H9 (cell line): ENCODE results near the gene RAB31. TPM values are rescaled to one million over a fixed set of nuclear protein-coding genes. Genes with fewer than 3 reads are reported as not detected.

Source experiments
- DNase-seq: peaks from one replicate; pipeline ENCODE4 v3.0.0-alpha.2; 2017
- H2AFZ ChIP-seq: one replicate; pipeline ENCODE4 v1.6.1; 2013; ENCODE audit warnings: mild to moderate bottlenecking, low read length, control low read depth, moderate library complexity
- H2AK5ac ChIP-seq: 2 replicates; pipeline ENCODE4 v1.6.1; 2013; ENCODE audit warnings: low read length, control low read depth, mixed read lengths; ENCODE audit not compliant: insufficient read length
- H2BK120ac ChIP-seq: one replicate; pipeline ENCODE4 v1.6.1; 2013; ENCODE audit warnings: low read depth, mild to moderate bottlenecking, low read length, control low read depth, inconsistent platforms; ENCODE audit not compliant: poor library complexity, severe bottlenecking
- H2BK12ac ChIP-seq: 2 replicates; pipeline ENCODE4 v1.6.1; 2013; ENCODE audit warnings: low read length, control low read depth, mixed read lengths, low read depth; ENCODE audit not compliant: insufficient read length
- H2BK15ac ChIP-seq: 2 replicates; pipeline ENCODE4 v1.6.1; 2013; ENCODE audit warnings: low read depth, low read length, control low read depth
- H2BK20ac ChIP-seq: one replicate; pipeline ENCODE4 v1.6.1; 2013; ENCODE audit warnings: low read depth, mild to moderate bottlenecking, low read length, control low read depth, inconsistent platforms; ENCODE audit not compliant: poor library complexity, severe bottlenecking
- H2BK5ac ChIP-seq: 2 replicates; pipeline ENCODE4 v1.6.1; 2013; ENCODE audit warnings: low read length, control low read depth, mixed read lengths; ENCODE audit not compliant: insufficient read length
- H3K14ac ChIP-seq: 2 replicates; pipeline ENCODE4 v1.6.1; 2013; ENCODE audit warnings: low read length, control low read depth; ENCODE audit not compliant: insufficient read depth
- H3K18ac ChIP-seq: 2 replicates; pipeline ENCODE4 v1.6.1; 2013; ENCODE audit warnings: low read depth, mild to moderate bottlenecking, mixed read lengths, low read length, control low read depth; ENCODE audit not compliant: insufficient read length
- H3K23ac ChIP-seq: 2 replicates; pipeline ENCODE4 v1.6.1; 2013; ENCODE audit warnings: low read length, control low read depth, mixed read lengths, low read depth; ENCODE audit not compliant: insufficient read length
- H3K23me2 ChIP-seq: 2 replicates; pipeline ENCODE4 v1.6.1; 2013; ENCODE audit warnings: low read depth, mild to moderate bottlenecking, mixed read lengths, low read length, control low read depth; ENCODE audit not compliant: insufficient read length, poor library complexity, severe bottlenecking
- H3K27ac ChIP-seq: 2 replicates; pipeline ENCODE4 v1.5.1; 2013; ENCODE audit warnings: low read length, control low read depth, mixed read lengths, low read depth; ENCODE audit not compliant: insufficient read length
- H3K27me3 ChIP-seq: 2 replicates; pipeline ENCODE4 v1.6.1; 2013; ENCODE audit warnings: low read length, control low read depth, inconsistent platforms; ENCODE audit not compliant: insufficient read depth
- H3K4ac ChIP-seq: 2 replicates; pipeline ENCODE4 v1.6.1; 2013; ENCODE audit warnings: low read depth, mild to moderate bottlenecking, control low read depth, inconsistent platforms, low read length, moderate library complexity
- H3K4me1 ChIP-seq: 2 replicates; pipeline ENCODE4 v1.6.1; 2013; ENCODE audit warnings: low read length, control low read depth, inconsistent platforms; ENCODE audit not compliant: insufficient read depth
- H3K4me2 ChIP-seq: 2 replicates; pipeline ENCODE4 v1.6.1; 2013; ENCODE audit warnings: low read length, control low read depth, mixed read lengths; ENCODE audit not compliant: insufficient read length, insufficient read depth
- H3K56ac ChIP-seq: 2 replicates; pipeline ENCODE4 v1.6.1; 2013; ENCODE audit warnings: low read depth, mild to moderate bottlenecking, mixed read lengths, low read length, control low read depth; ENCODE audit not compliant: insufficient read length
- H3K79me1 ChIP-seq: 2 replicates; pipeline ENCODE4 v1.6.1; 2013; ENCODE audit warnings: low read depth, mild to moderate bottlenecking, moderate library complexity, low read length, control low read depth, inconsistent platforms; ENCODE audit not compliant: insufficient read depth, poor library complexity, severe bottlenecking
- H3K79me2 ChIP-seq: 2 replicates; pipeline ENCODE4 v1.6.1; 2013; ENCODE audit warnings: low read length, control low read depth, inconsistent platforms; ENCODE audit not compliant: insufficient read depth
- H3K9ac ChIP-seq: 2 replicates; pipeline ENCODE4 v1.6.1; 2013; ENCODE audit warnings: low read length, control low read depth, mixed read lengths; ENCODE audit not compliant: insufficient read length; ENCODE audit errors: extremely low read depth
- H3K9me3 ChIP-seq: one replicate; pipeline ENCODE4 v1.6.1; 2013; ENCODE audit warnings: low read depth, low read length, inconsistent platforms; ENCODE audit not compliant: control insufficient read depth
- H3T11ph ChIP-seq: one replicate; pipeline ENCODE4 v1.6.1; 2013; ENCODE audit warnings: mild to moderate bottlenecking, low read length, control low read depth, inconsistent platforms
- H4K20me1 ChIP-seq: one replicate; pipeline ENCODE4 v1.6.1; 2013; ENCODE audit not compliant: control insufficient read depth, insufficient read length, insufficient read depth
- H4K5ac ChIP-seq: 2 replicates; pipeline ENCODE4 v1.6.1; 2013; ENCODE audit warnings: low read depth, mild to moderate bottlenecking, mixed read lengths, low read length, control low read depth; ENCODE audit not compliant: insufficient read length
- H4K8ac ChIP-seq: replicated peaks from 2 replicates; pipeline ENCODE4 v1.6.1; 2013; ENCODE audit warnings: low read length, control low read depth, mixed read lengths, low read depth; ENCODE audit not compliant: insufficient read length
- H4K91ac ChIP-seq: 2 replicates; pipeline ENCODE4 v1.6.1; 2013; ENCODE audit warnings: low read depth, mild to moderate bottlenecking, moderate library complexity, mixed read lengths, low read length, control low read depth; ENCODE audit not compliant: insufficient read length
- H3K27ac Mint-ChIP-seq, 3 experiments: 2 replicates in 2 of 3; 3 replicates in 1 of 3; pipeline ENCODE4 v1.8.0; 2020 to 2021; ENCODE audit warnings: mixed read lengths in 3 of 3, mild to moderate bottlenecking in 1 of 3, moderate library complexity in 1 of 3
- H3K27me3 Mint-ChIP-seq: 2 replicates; pipeline ENCODE4 v1.8.0; 2021; ENCODE audit warnings: low read depth, mild to moderate bottlenecking, moderate library complexity, mixed read lengths
- H3K36me3 Mint-ChIP-seq, 3 experiments: 2 replicates in 2 of 3; 3 replicates in 1 of 3; pipeline ENCODE4 v1.8.0; 2020 to 2021; ENCODE audit warnings: low read depth in 3 of 3, mixed read lengths in 3 of 3; ENCODE audit not compliant: insufficient read depth in 1 of 3
- H3K4me1 Mint-ChIP-seq, 2 experiments: 2 replicates each; pipeline ENCODE4 v1.8.0; 2020; ENCODE audit warnings: mixed read lengths in 2 of 2
- H3K4me3 Mint-ChIP-seq, 2 experiments: 2 replicates in 1 of 2; 3 replicates in 1 of 2; pipeline ENCODE4 v1.8.0; 2020 to 2021; ENCODE audit warnings: mild to moderate bottlenecking in 2 of 2, mixed read lengths in 2 of 2, moderate library complexity in 1 of 2
- H3K9me3 Mint-ChIP-seq, 2 experiments: 2 replicates in 1 of 2; 3 replicates in 1 of 2; pipeline ENCODE4 v1.8.0; 2020; ENCODE audit warnings: mild to moderate bottlenecking in 2 of 2, mixed read lengths in 2 of 2, moderate library complexity in 1 of 2
- WGBS: extraction: QIAGEN DNeasy Blood & Tissue Kit; methylation state at CpG from one replicate; pipeline ENCODE4 v1.1.7; 2013; ENCODE audit warnings: missing lambda C conversion rate, low lambda C conversion rate, mixed read lengths; ENCODE audit not compliant: insufficient read length; ENCODE audit errors: extremely low coverage; 5-methylcytosine and 5-hydroxymethylcytosine counted together
- total RNA-seq: library from RNA; stranded (reverse); gene quantifications from 2 replicates; pipeline ENCODE4 v1.2.1, GENCODE V29; 2021
- TF ChIP-seq, protein P1 (sequence below): fragments of 200-600 bp; sonication (generic); conservative IDR thresholded peaks from 3 replicates; pipeline ENCODE4 v1.8.0; 2021; ENCODE audit warnings: antibody characterized with exemption, mild to moderate bottlenecking

The RAB31 gene
- total RNA-seq, 1 experiment from 2014 or later, result 22.4 TPM

DNA sequence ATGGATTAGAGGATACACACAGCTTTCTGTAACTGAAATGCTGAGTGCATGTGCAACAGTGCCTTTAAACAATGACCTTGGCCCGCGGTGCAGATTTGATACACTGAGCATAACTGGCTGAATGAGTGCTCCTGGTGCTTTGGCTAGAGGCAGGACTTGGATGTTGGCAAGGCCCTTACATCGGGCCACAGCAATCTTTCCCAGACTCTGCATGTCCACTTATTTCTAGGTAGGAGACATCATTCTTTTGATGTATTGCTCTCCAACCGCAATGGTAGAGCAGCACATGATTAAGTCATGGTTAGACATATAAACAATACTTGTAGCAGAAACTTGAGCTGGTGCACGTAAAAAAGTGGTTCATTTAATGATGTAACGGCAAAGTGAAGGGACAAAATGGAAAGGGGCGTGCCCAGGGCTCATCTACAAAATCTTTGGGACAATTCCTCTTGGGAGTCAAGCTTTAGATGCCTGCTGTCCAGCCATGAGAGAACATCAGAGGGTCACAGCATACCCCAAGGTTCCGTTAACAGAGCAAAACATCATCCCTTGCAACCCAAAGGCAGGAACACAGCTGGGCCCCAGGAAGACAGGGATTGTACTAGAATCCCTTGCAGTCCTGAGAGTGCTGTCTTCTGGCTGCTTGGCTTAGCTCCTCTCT lies 43.4 kb downstream of the RAB31 start:
- H3K27ac Mint-ChIP-seq, result no peak overlapping the region; a peak in 1 of 7 replicates
- H3K36me3 Mint-ChIP-seq, result no peaks in the 10 kb centered on the region
- Histone ChIP-seq H3K14ac (no peak overlapping the region), H3K27me3 (no peaks in the 10 kb centered on the region; the same call in 1 of the 2 replicates), H3K56ac (no peak overlapping the region), H2AFZ (no peak overlapping the region), H2BK12ac (no peak overlapping the region), H2BK20ac (no peak overlapping the region), H2BK15ac (no peak overlapping the region), H3K4ac (no peak overlapping the region), H4K91ac (no peak overlapping the region), H3K23ac (no peak overlapping the region), H2AK5ac (no peak overlapping the region), H3K79me1 (no peaks in the 10 kb centered on the region), H3K9me3 (no peaks in the 10 kb centered on the region), H2BK120ac (no peak overlapping the region), H3K4me2 (no peak overlapping the region), H3K18ac (no peak overlapping the region), H2BK5ac (no peak overlapping the region), H4K20me1 (no peaks in the 10 kb centered on the region), H3T11ph (no peak overlapping the region), H4K5ac (no peak overlapping the region), H3K9ac (no peak overlapping the region), H3K4me1 (no peaks in the 10 kb centered on the region), H3K27ac (no peak overlapping the region), H3K79me2 (no peaks in the 10 kb centered on the region; the same call in 1 of the 2 replicates), H4K8ac (no peak overlapping the region), H3K23me2 (no peaks in the 10 kb centered on the region)
- TF ChIP-seq, protein P1, sequence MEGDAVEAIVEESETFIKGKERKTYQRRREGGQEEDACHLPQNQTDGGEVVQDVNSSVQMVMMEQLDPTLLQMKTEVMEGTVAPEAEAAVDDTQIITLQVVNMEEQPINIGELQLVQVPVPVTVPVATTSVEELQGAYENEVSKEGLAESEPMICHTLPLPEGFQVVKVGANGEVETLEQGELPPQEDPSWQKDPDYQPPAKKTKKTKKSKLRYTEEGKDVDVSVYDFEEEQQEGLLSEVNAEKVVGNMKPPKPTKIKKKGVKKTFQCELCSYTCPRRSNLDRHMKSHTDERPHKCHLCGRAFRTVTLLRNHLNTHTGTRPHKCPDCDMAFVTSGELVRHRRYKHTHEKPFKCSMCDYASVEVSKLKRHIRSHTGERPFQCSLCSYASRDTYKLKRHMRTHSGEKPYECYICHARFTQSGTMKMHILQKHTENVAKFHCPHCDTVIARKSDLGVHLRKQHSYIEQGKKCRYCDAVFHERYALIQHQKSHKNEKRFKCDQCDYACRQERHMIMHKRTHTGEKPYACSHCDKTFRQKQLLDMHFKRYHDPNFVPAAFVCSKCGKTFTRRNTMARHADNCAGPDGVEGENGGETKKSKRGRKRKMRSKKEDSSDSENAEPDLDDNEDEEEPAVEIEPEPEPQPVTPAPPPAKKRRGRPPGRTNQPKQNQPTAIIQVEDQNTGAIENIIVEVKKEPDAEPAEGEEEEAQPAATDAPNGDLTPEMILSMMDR, result no peak
- peaks cover 0 to 6% of the 10 kb centered on the region in 2 experiments; a peak in 1 of 4 replicates for H3K4me1 Mint-ChIP-seq
- WGBS, result no CpG with 5 or more reads among the region's 8 CpGs
- no peak overlapping the region; a peak in 1 of 5 replicates for H3K4me3 Mint-ChIP-seq
- H3K9me3 Mint-ChIP-seq, result no peaks in the 10 kb centered on the region
- no peaks in the 10 kb centered on the region for H3K27me3 Mint-ChIP-seq
- DNase-seq, result no peak
